Activated CD4-positive, alpha-beta T cell treated with anti-CD3 and anti-CD28 coated beads, Interleukin-2, amount 10 ng/mL, durations not matched to agents 7 days and 5 days (primary cell): ENCODE results near the gene CDH11. TPM values are rescaled to one million over a fixed set of nuclear protein-coding genes. Genes with fewer than 3 reads are reported as not detected.

Source experiments
- CTCF ChIA-PET: fragments of 350-600 bp; sonication (Branson Sonifier 250); formaldehyde crosslinking; loops from one replicate; lab custom pipeline; 2021; ENCODE audit warnings: antibody characterized with exemption; lab: Charles Lee
- POLR2A ChIA-PET: fragments of 350-600 bp; sonication (Branson Sonifier 250); formaldehyde crosslinking; loops from one replicate; lab custom pipeline; 2021; ENCODE audit warnings: antibody characterized with exemption; lab: Charles Lee
- DNase-seq: peaks from one replicate; pipeline ENCODE4 v3.0.0-alpha.2; 2020
- H3K27ac Mint-ChIP-seq: one replicate; pipeline ENCODE4 v1.8.0; 2021; ENCODE audit warnings: mild to moderate bottlenecking, moderate library complexity, mixed read lengths
- H3K27me3 Mint-ChIP-seq: one replicate; pipeline ENCODE4 v1.8.0; 2021; ENCODE audit warnings: mixed read lengths
- H3K36me3 Mint-ChIP-seq: one replicate; pipeline ENCODE4 v1.8.0; 2021; ENCODE audit warnings: low read depth, mixed read lengths
- H3K4me1 Mint-ChIP-seq: one replicate; pipeline ENCODE4 v1.8.0; 2021; ENCODE audit warnings: mixed read lengths
- H3K4me3 Mint-ChIP-seq: one replicate; pipeline ENCODE4 v1.8.0; 2021; ENCODE audit warnings: mild to moderate bottlenecking, moderate library complexity, mixed read lengths
- H3K9me3 Mint-ChIP-seq: one replicate; pipeline ENCODE4 v1.8.0; 2021; ENCODE audit warnings: mixed read lengths
- total RNA-seq, 2 experiments: library from RNA; stranded (reverse); gene quantifications; one replicate each; pipeline ENCODE4 v1.2.3, GENCODE V29; 2021

CDH11 gene
- total RNA-seq, 2 experiments from 2014 or later, result not detected

DNA sequence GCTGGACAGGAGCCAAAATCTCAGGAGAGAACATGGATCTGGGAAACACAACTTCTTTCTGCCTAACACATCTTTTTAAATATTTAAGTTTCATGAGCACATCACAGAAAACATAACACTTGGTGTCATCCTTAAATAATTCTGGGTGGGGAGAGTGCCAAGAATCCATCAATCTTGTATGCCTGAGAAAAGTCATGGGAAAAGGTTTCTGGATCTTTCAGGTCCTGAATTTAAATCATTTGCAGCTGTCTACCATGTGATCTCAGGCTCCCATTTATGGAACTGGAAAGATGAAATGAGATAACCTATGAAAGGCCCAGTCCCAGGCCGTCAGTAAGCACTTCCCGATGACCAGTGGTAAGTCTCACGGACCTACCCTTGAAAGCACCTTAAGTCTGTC, 15.1 kb downstream of the CDH11 start:
- CTCF ChIA-PET, result no interaction called here
- Mint-ChIP-seq H3K27ac (no peak overlapping the region), H3K4me3 (no peak overlapping the region), H3K27me3 (no peaks in the 10 kb centered on the region), H3K36me3 (no peaks in the 10 kb centered on the region), H3K4me1 (no peaks in the 10 kb centered on the region), H3K9me3 (no peaks in the 10 kb centered on the region)
- POLR2A ChIA-PET, result no interaction called here
- DNase-seq, result no peak

DNA sequence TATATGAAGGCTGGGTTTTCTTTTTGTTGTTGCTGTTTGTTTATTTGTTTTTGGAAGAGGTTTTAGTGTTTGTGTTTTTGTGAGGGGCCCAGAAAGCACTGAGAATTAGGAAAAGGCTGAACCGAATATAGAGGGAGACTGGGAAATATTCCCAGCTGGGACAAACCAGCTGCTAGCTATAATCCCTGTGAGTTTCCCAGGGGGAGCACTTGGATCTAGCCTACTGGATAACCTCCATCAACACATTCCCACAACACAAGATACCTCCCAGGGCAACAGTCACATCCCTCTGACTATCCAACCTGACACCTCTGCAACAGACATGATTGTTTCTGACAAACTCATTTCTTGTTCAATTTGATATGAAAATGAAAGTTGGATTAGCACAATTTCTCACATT, 16.7 kb downstream of the CDH11 start:
- H3K4me3 Mint-ChIP-seq, result no peak overlapping the region
- H3K27ac Mint-ChIP-seq, result no peak overlapping the region
- ChIA-PET POLR2A (no interaction called here), CTCF (no interaction called here)
- no peaks in the 10 kb centered on the region for H3K4me1 Mint-ChIP-seq
- H3K27me3 Mint-ChIP-seq, result no peaks in the 10 kb centered on the region
- DNase-seq, result no peak
- peaks cover under 1% of the 10 kb centered on the region for H3K9me3 Mint-ChIP-seq
- no peaks in the 10 kb centered on the region for H3K36me3 Mint-ChIP-seq

DNA sequence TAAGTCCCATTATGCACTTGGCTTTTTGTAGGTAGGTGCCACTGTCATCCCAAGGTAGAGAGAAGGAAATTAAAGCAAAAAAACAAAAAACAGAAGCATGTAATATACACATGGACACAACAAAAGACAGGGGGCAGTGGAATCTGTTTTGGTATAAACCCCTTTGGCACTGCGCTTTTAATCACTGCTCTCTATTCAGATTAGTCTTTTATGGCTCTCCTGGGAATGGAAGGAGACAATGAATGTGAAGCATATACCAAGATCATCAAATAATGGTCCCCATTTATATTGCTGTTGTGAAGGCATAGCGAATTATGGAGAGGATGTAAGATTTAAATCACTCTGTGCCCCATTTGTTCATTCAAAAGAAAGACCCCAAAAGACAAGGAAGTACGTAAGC, 17.4 kb downstream of the CDH11 start:
- H3K27ac Mint-ChIP-seq, result no peak overlapping the region
- H3K9me3 Mint-ChIP-seq, result peaks cover 2% of the 10 kb centered on the region
- no peak overlapping the region for H3K4me3 Mint-ChIP-seq
- CTCF ChIA-PET, result no interaction called here
- no peaks in the 10 kb centered on the region for H3K27me3 Mint-ChIP-seq
- DNase-seq, result no peak
- POLR2A ChIA-PET, result no interaction called here
- H3K36me3 Mint-ChIP-seq, result no peaks in the 10 kb centered on the region
- no peaks in the 10 kb centered on the region for H3K4me1 Mint-ChIP-seq

DNA sequence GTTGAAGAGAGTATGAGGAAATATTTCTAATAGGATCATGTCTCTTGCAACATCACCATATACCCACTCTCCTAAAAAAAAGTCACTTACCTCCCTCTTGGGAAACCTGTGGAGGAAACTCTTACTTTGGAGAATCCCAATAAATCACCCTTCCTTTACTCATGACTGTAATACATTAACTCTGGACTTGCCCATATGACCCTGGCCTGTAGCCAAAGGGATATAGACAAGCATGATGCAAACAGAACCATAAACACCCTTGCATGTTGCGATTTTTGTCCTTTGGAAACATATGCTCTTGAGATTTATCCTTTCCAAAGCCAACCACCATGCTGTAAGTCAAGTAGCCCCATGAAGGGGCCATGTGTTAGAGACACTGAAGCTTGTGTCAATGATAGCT, 19.5 kb downstream of the CDH11 start:
- Mint-ChIP-seq H3K27ac (no peak overlapping the region), H3K4me3 (no peak overlapping the region), H3K4me1 (no peaks in the 10 kb centered on the region), H3K9me3 (peaks cover 2% of the 10 kb centered on the region), H3K27me3 (no peaks in the 10 kb centered on the region), H3K36me3 (no peaks in the 10 kb centered on the region)
- no peak for DNase-seq
- ChIA-PET POLR2A (no interaction called here), CTCF (no interaction called here)

DNA sequence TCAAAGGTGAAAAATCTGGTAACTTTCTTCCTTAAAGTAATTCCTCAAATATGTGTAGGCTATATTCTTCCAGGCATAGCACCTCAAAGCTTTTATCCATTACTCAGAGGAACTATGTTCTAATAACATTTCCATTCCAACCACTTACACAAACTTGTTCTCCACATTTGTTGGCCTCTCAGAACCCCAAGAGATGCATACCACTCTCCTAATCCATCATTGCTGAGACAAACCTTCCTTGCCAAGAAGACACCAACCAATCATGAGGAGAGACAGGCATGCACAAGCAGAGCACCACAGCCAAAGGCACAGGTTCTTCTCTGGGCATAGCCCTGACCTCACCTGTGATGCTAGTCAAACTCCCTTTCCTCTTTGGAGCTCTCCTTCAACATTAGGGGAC, 20.9 kb downstream of the CDH11 start:
- DNase-seq, result no peak
- no peak overlapping the region for H3K27ac Mint-ChIP-seq
- H3K4me1 Mint-ChIP-seq, result no peaks in the 10 kb centered on the region
- ChIA-PET CTCF (no interaction called here), POLR2A (no interaction called here)
- peaks cover 2% of the 10 kb centered on the region for H3K9me3 Mint-ChIP-seq
- H3K4me3 Mint-ChIP-seq, result no peak overlapping the region
- H3K27me3 Mint-ChIP-seq, result no peaks in the 10 kb centered on the region
- no peaks in the 10 kb centered on the region for H3K36me3 Mint-ChIP-seq

DNA sequence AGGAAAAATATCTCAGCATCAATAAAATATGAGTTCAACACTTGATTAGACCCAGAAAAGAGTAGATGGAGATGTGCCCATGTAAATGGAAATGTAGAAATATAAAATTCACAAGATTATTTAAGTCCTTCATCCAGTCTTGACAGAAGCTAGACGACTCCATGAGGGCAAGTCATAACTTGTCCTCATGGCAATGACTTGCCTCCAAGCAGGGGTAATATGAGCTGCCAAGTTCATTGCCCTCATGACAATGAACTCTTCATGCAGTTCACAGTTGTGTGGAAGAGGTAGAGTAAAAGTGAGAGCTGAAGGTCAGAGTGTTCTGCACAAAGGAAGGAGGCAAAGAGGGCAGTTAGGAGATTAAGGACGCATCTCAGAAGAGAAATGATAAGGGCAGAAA, 22.3 kb downstream of the CDH11 start:
- Mint-ChIP-seq H3K27me3 (no peaks in the 10 kb centered on the region), H3K4me1 (no peaks in the 10 kb centered on the region), H3K27ac (no peak overlapping the region), H3K9me3 (peaks cover 2% of the 10 kb centered on the region), H3K36me3 (no peaks in the 10 kb centered on the region), H3K4me3 (no peak overlapping the region)
- CTCF ChIA-PET, result no interaction called here
- DNase-seq, result no peak
- POLR2A ChIA-PET, result no interaction called here

DNA sequence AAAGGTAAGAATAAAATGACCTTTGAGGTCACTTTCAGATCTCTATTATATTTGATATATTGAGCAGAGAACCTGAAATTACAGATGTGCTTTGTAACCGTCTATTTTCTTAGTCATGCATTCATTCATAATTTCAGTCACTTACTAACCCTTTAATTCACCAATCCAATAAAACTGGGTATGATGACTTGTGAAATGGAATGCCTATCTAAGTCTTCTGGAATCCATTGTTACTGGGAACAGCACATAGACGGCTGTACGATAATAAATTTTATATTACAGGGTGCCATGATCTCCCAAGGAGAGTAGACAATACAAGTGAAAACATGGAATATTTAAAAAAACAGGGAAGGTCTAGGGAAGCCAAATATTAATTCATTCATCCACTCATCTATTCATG, 22.9 kb downstream of the CDH11 start:
- Mint-ChIP-seq H3K27me3 (no peaks in the 10 kb centered on the region), H3K36me3 (no peaks in the 10 kb centered on the region), H3K4me1 (no peaks in the 10 kb centered on the region), H3K9me3 (peaks cover 2% of the 10 kb centered on the region), H3K4me3 (no peak overlapping the region), H3K27ac (no peak overlapping the region)
- ChIA-PET POLR2A (no interaction called here), CTCF (no interaction called here)
- no peak for DNase-seq

DNA sequence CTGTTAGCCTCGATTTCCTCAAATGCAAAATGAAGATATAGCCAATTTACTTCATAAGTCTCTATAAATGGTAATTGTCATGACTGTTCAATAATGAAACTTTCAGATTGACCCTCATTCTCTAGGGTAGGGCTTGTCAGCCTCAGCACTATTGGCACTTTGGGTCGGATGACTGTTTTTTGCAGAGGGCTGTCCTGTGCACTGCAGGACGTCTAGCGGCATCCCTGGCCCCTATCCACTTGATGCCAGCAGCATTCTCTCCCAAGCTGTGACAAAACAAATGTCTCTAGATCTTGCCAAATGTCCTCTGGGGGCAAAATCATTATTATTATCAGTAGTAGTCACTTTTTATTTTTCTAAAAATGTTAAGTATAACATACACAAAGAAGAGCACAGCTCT, 24.6 kb downstream of the CDH11 start:
- CTCF ChIA-PET, result no interaction called here
- no peaks in the 10 kb centered on the region for H3K36me3 Mint-ChIP-seq
- no peak overlapping the region for H3K4me3 Mint-ChIP-seq

DNA sequence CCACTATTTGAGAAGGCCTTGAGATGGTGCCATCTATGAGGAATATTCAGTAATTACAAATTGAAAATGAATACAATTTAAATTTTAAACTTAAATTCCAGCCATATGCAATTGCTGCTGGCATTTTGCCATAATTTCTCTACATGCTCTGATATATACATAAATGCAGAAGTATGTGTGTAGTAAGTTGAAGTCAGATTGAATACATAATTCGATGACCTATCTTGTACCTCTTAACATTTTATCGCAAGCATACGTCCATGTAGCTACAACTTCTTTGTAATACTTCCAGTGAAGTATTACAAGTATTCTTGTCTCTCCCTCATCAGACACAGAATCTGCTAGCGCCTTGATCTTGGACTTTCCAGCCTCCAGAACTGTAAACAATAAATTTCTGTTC, 26.0 kb downstream of the CDH11 start:
- no peak for DNase-seq
- H3K4me3 Mint-ChIP-seq, result no peak overlapping the region
- H3K4me1 Mint-ChIP-seq, result no peaks in the 10 kb centered on the region
- H3K27ac Mint-ChIP-seq, result no peak overlapping the region
- POLR2A ChIA-PET, result no interaction called here
- CTCF ChIA-PET, result no interaction called here
- H3K27me3 Mint-ChIP-seq, result no peaks in the 10 kb centered on the region
- H3K36me3 Mint-ChIP-seq, result no peaks in the 10 kb centered on the region
- H3K9me3 Mint-ChIP-seq, result peaks cover 2% of the 10 kb centered on the region

More for the DNA sequence above, 24.6 kb downstream of the CDH11 start:
- Mint-ChIP-seq H3K27ac (no peak overlapping the region), H3K4me1 (no peaks in the 10 kb centered on the region), H3K9me3 (peaks cover 2% of the 10 kb centered on the region), H3K27me3 (no peaks in the 10 kb centered on the region)
- no peak for DNase-seq
- POLR2A ChIA-PET, result no interaction called here

DNA sequence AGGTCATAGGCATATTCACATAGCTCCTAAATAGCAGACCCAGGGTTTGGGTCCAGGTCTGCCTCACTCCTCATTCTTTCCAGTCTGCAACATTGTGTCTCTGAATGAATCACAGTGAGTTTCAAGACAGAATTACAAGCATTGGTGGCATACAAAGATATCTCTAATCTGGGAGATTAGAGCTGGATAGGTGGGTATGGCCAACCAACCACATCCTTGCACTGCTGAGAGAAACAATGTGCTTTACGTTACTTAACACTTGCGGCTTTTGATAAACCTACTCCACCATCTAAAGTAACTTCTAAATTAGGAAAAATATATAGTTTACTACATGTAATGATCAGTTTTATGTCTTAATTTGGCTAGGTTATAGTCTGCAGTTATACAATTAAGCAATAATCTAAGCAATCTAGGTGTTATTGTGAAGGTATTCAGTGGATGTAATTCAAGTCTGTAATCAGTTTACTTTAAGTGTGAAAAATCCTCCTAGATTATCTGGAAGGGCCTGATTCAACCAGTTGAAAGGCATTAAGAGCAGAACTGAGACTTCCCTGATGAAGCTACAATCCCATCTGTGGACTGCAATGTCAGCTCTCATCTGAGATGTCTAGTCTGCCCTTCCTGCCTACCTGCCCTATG, 26.7 kb downstream of the CDH11 start:
- H3K36me3 Mint-ChIP-seq, result no peaks in the 10 kb centered on the region
- no peaks in the 10 kb centered on the region for H3K27me3 Mint-ChIP-seq
- ChIA-PET CTCF (no interaction called here), POLR2A (no interaction called here)
- H3K4me1 Mint-ChIP-seq, result no peaks in the 10 kb centered on the region
- H3K9me3 Mint-ChIP-seq, result peaks cover 2% of the 10 kb centered on the region
- H3K27ac Mint-ChIP-seq, result no peak overlapping the region
- no peak for DNase-seq
- no peak overlapping the region for H3K4me3 Mint-ChIP-seq

DNA sequence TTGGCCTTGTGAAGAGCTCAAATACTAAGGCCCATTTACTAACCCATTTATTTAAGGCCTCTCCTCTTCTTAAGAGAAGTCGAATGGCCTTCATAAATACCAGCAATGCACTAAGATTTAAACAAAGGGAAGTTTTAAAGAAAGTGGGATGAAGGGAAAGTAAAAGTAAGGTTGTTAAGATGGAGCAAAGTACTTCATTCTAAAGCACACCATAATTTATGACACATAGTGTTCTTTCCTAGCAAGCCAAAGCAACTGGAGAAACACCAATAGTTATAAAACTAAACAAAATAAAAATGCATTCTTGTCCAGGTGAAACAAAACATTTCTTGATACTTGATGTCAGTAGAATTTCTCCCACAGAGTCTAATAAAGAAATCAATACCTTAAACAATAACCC, 27.9 kb downstream of the CDH11 start:
- no peak for DNase-seq
- CTCF ChIA-PET, result no interaction called here
- no peaks in the 10 kb centered on the region for H3K36me3 Mint-ChIP-seq
- H3K9me3 Mint-ChIP-seq, result no peaks in the 10 kb centered on the region
- H3K4me1 Mint-ChIP-seq, result no peaks in the 10 kb centered on the region
- H3K27me3 Mint-ChIP-seq, result no peaks in the 10 kb centered on the region
- H3K4me3 Mint-ChIP-seq, result no peak overlapping the region
- no peak overlapping the region for H3K27ac Mint-ChIP-seq
- POLR2A ChIA-PET, result no interaction called here

DNA sequence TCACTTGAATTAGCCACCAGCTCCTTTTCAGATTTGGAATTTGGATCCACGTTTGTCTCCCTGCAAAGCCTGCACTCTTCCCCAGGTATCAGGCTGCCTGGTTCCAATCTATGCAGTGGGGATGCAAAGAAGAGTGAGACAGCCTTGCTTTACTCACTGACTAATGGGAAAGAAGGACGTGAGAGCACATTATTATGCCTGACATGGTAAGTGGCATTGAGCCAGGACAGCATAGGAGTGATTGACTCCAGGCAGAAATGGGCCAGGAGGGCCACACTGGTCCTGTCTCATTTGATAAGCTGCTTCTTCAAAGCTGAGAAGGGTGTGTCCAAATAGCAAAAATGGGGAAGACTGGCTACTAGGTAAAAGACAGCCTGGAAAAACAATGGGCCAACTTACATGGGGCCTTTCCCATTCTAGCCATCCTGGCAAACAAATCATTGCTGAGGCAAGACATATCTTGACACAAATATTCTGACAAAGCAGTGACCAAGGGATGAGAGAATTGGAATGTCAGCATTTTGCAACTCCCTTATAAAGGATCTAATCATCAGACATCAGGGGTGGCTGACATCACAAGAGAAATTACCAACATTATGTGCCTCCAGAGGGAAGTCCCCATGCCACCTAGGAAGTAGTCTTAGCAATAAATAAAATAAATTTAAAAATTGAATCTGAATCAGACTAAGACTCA, 38.6 kb downstream of the CDH11 start:
- Mint-ChIP-seq H3K27ac (no peak overlapping the region), H3K36me3 (no peaks in the 10 kb centered on the region), H3K4me3 (no peak overlapping the region), H3K4me1 (no peaks in the 10 kb centered on the region), H3K9me3 (no peaks in the 10 kb centered on the region), H3K27me3 (no peaks in the 10 kb centered on the region)
- ChIA-PET CTCF (no interaction called here), POLR2A (no interaction called here)
- DNase-seq, result no peak

DNA sequence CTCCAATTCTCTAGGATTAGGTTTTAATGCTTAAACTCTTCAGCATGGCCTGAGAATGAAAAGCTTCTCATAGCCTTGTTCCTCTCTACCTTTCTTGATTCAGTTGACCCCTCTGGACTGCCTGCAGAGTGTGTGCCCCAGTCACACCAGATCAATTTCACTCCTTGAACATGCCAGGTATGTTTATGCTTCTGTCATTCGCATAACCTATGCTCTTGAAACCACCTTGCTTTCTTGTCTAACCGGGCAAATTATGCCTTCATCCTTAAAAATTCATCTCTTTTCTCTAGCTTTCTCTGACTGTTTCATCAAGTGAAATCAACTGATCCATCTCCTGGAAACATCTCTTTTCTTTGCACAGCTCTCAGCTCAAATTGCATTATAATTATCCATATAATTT, 42.3 kb downstream of the CDH11 start:
- H3K4me3 Mint-ChIP-seq, result no peak overlapping the region
- POLR2A ChIA-PET, result no interaction called here
- CTCF ChIA-PET, result no interaction called here
- no peak overlapping the region for H3K27ac Mint-ChIP-seq
- no peaks in the 10 kb centered on the region for H3K9me3 Mint-ChIP-seq
- H3K27me3 Mint-ChIP-seq, result no peaks in the 10 kb centered on the region
- H3K4me1 Mint-ChIP-seq, result no peaks in the 10 kb centered on the region
- H3K36me3 Mint-ChIP-seq, result no peaks in the 10 kb centered on the region
- DNase-seq, result no peak

DNA sequence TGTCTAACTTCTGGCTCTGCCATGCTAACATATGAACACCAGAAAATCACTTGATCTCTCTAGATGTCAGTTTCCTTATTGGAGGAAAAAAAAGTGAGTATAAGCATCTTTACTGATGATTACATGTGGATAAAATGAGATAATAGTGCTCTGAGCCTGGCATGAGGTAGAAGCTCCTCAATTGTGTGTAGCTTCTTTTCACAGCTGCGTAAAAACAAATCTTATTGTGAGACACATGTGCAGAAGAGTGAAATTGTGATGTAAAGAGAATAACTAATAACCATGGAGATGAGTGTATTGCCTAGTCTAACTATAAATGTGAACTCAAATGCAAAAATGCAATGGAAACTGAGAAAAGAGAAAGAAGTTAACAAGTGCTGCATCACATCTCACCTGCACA, 44.7 kb downstream of the CDH11 start:
- ChIA-PET CTCF (no interaction called here), POLR2A (no interaction called here)
- Mint-ChIP-seq H3K27me3 (no peaks in the 10 kb centered on the region), H3K9me3 (no peaks in the 10 kb centered on the region), H3K36me3 (no peaks in the 10 kb centered on the region), H3K4me3 (no peak overlapping the region), H3K27ac (no peak overlapping the region), H3K4me1 (no peaks in the 10 kb centered on the region)
- no peak for DNase-seq
